ENCODE data around the gene ORMDL3.

ORMDL3 gene

DNA sequence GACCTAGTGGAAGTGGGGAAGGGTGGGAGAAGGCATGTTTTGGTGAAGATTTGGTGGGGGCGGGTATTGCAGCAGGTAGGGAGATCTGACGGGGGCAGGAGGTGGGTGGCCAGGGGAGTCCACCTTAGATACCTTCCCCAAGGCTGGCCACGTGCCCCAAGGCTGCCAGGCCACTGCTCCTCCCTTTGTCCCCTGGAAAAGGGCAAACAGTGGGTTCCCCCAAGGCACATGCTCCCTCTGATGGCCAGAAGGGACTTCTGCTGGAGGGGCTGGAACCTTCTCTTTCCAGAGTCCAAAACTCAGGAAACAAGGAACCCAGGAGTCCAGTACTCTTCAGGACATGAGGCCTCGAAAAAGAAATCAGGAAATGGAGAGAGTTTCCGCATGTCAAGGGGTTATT lies 47.0 kb upstream of the ORMDL3 start:
- TF ChIP-seq SNAI2 (CRISPR knock-in tag; IDR thresholded peaks at IDR 0.05) (no peak), TOX (CRISPR knock-in tag; IDR thresholded peaks at IDR 0.05; ENCODE audit: borderline replicate concordance) (no peak)
- TF ChIP-seq, protein P1, sequence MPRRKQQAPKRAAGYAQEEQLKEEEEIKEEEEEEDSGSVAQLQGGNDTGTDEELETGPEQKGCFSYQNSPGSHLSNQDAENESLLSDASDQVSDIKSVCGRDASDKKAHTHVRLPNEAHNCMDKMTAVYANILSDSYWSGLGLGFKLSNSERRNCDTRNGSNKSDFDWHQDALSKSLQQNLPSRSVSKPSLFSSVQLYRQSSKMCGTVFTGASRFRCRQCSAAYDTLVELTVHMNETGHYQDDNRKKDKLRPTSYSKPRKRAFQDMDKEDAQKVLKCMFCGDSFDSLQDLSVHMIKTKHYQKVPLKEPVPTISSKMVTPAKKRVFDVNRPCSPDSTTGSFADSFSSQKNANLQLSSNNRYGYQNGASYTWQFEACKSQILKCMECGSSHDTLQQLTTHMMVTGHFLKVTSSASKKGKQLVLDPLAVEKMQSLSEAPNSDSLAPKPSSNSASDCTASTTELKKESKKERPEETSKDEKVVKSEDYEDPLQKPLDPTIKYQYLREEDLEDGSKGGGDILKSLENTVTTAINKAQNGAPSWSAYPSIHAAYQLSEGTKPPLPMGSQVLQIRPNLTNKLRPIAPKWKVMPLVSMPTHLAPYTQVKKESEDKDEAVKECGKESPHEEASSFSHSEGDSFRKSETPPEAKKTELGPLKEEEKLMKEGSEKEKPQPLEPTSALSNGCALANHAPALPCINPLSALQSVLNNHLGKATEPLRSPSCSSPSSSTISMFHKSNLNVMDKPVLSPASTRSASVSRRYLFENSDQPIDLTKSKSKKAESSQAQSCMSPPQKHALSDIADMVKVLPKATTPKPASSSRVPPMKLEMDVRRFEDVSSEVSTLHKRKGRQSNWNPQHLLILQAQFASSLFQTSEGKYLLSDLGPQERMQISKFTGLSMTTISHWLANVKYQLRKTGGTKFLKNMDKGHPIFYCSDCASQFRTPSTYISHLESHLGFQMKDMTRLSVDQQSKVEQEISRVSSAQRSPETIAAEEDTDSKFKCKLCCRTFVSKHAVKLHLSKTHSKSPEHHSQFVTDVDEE (CRISPR knock-in tag; IDR thresholded peaks at IDR 0.05) = no peak
- ATAC-seq = no peak

DNA sequence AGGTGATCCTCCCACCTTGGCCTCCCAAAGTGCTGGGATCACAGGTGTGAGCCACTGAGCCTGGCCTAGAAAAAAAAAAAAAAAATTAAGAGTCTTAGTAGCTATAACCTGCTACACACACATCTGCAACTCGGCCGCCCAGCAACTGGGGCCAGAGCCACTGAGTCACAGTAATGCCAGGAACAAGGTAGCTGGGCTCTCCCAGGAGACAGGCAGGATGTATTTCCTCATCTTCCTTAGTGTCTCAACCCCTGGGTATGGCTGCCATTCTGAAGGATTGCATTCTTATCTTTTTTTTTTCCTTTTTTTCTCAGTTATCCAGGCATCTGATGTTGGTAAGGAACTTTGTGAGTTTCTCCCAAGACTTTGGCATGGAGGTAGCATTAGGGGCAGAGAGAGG lies 46.1 kb upstream of the ORMDL3 start:
- no peak for ATAC-seq
- TF ChIP-seq TCF4 (CRISPR knock-in tag; IDR thresholded peaks at IDR 0.05; ENCODE audit: borderline replicate concordance) (no peak), ESRRG (CRISPR knock-in tag; IDR thresholded peaks at IDR 0.05) (no peak), ZFP3 (CRISPR knock-in tag; IDR thresholded peaks at IDR 0.05) (no peak), ZNF70 (CRISPR knock-in tag; IDR thresholded peaks at IDR 0.05) (no peak), ARNTL (CRISPR knock-in tag; IDR thresholded peaks at IDR 0.05; ENCODE audit: borderline replicate concordance, low read depth) (no peak), ZNF8 (CRISPR knock-in tag; IDR thresholded peaks at IDR 0.05) (no peak), CSDC2 (CRISPR knock-in tag; IDR thresholded peaks at IDR 0.05) (no peak), BACH2 (CRISPR knock-in tag; IDR thresholded peaks at IDR 0.05; ENCODE audit: borderline replicate concordance) (no peak), GLIS3 (CRISPR knock-in tag; IDR thresholded peaks at IDR 0.05) (no peak), SNAI2 (CRISPR knock-in tag; IDR thresholded peaks at IDR 0.05) (no peak), ZNF565 (CRISPR knock-in tag; conservative IDR thresholded peaks at IDR 0.05; ENCODE audit: low read depth) (no peak), PPARA (CRISPR knock-in tag; IDR thresholded peaks at IDR 0.05; ENCODE audit: borderline replicate concordance) (no peak)
- TF ChIP-seq, protein P2, sequence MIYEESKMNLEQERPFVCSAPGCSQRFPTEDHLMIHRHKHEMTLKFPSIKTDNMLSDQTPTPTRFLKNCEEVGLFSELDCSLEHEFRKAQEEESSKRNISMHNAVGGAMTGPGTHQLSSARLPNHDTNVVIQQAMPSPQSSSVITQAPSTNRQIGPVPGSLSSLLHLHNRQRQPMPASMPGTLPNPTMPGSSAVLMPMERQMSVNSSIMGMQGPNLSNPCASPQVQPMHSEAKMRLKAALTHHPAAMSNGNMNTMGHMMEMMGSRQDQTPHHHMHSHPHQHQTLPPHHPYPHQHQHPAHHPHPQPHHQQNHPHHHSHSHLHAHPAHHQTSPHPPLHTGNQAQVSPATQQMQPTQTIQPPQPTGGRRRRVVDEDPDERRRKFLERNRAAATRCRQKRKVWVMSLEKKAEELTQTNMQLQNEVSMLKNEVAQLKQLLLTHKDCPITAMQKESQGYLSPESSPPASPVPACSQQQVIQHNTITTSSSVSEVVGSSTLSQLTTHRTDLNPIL (CRISPR knock-in tag; IDR thresholded peaks at IDR 0.05; ENCODE audit: low read depth) = no peak

- TF ChIP-seq ZNF565 (CRISPR knock-in tag; conservative IDR thresholded peaks at IDR 0.05; ENCODE audit: low read depth) (no peak), PATZ1 (CRISPR knock-in tag; IDR thresholded peaks at IDR 0.05; ENCODE audit: borderline replicate concordance) (no peak), ZNF8 (CRISPR knock-in tag; IDR thresholded peaks at IDR 0.05) (no peak), ZFP30 (CRISPR knock-in tag; IDR thresholded peaks at IDR 0.05) (no peak), BACH2 (CRISPR knock-in tag; IDR thresholded peaks at IDR 0.05; ENCODE audit: borderline replicate concordance) (no peak), ZC3H10 (CRISPR knock-in tag; IDR thresholded peaks at IDR 0.05) (no peak), ZFP3 (CRISPR knock-in tag; IDR thresholded peaks at IDR 0.05) (no peak), ARNTL (CRISPR knock-in tag; IDR thresholded peaks at IDR 0.05; ENCODE audit: borderline replicate concordance, low read depth) (no peak), GLIS3 (CRISPR knock-in tag; IDR thresholded peaks at IDR 0.05) (no peak), PPARA (CRISPR knock-in tag; IDR thresholded peaks at IDR 0.05; ENCODE audit: borderline replicate concordance) (no peak), ZNF70 (CRISPR knock-in tag; IDR thresholded peaks at IDR 0.05) (no peak), ISL1 (CRISPR knock-in tag; IDR thresholded peaks at IDR 0.05) (no peak), CSDC2 (CRISPR knock-in tag; IDR thresholded peaks at IDR 0.05) (no peak)
- TF ChIP-seq, protein P3, sequence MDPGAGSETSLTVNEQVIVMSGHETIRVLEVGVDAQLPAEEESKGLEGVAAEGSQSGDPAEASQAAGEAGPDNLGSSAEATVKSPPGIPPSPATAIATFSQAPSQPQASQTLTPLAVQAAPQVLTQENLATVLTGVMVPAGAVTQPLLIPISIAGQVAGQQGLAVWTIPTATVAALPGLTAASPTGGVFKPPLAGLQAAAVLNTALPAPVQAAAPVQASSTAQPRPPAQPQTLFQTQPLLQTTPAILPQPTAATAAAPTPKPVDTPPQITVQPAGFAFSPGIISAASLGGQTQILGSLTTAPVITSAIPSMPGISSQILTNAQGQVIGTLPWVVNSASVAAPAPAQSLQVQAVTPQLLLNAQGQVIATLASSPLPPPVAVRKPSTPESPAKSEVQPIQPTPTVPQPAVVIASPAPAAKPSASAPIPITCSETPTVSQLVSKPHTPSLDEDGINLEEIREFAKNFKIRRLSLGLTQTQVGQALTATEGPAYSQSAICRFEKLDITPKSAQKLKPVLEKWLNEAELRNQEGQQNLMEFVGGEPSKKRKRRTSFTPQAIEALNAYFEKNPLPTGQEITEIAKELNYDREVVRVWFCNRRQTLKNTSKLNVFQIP (CRISPR knock-in tag; IDR thresholded peaks at IDR 0.05; ENCODE audit: borderline replicate concordance, low read depth) = no peak
- TF ChIP-seq, protein P1 (CRISPR knock-in tag; IDR thresholded peaks at IDR 0.05) = no peak
- TF ChIP-seq, protein P2 (CRISPR knock-in tag; IDR thresholded peaks at IDR 0.05; ENCODE audit: low read depth) = no peak
- ATAC-seq = peak; percentile 19; the same call in 1 of the 3 replicates
Observed at GRCh38 chr17:39972271-39972670, 44.9 kb upstream of the ORMDL3 start.

Measured in SK-N-SH treated with all-trans-retinoic acid at 6 μM for 48 hours (cell line).